ENCODE results near the gene RBMS3.

RBMS3 gene

GRCh38 chr3:29370021-29370420 is 89.2 kb downstream of the RBMS3 start:
- no peak overlapping the region for H3K4me3 ChIP-seq (ENCODE audit: control insufficient read depth in 1 of 7, extremely low read depth in 1 of 7, insufficient read depth in 4 of 7, low read depth in 2 of 7, low read length in 6 of 7)
- H3K4me1 ChIP-seq (ENCODE audit: control extremely low read depth in 1 of 4, control insufficient read depth in 4 of 4, insufficient read depth in 4 of 4, low read length in 3 of 4): no peaks in the 10 kb centered on the region
- no peak overlapping the region for H3K27ac ChIP-seq (ENCODE audit: insufficient read depth in 1 of 2, low read depth in 1 of 2, low read length in 2 of 2, poor library complexity in 1 of 2, severe bottlenecking in 2 of 2)
- ChIA-PET POLR2A (no interaction called here), CTCF (no interaction called here)
- H3K27me3 ChIP-seq (replicated peaks in 2 of 5; ENCODE audit: control insufficient read depth in 4 of 5, insufficient read depth in 5 of 5, low read length in 4 of 5): no peaks in the 10 kb centered on the region
- H3K36me3 ChIP-seq (ENCODE audit: control insufficient read depth in 4 of 4, insufficient read depth in 4 of 4, low read length in 3 of 4): no peaks in the 10 kb centered on the region
- no peak for DNase-seq
- 80% methylated on average over 2 of the region's 4 CpGs for WGBS (ENCODE audit: insufficient coverage)
- no peaks in the 10 kb centered on the region for H3K9me3 ChIP-seq (ENCODE audit: control extremely low read depth in 1 of 5, control insufficient read depth in 4 of 5, insufficient read depth in 2 of 5, low read depth in 1 of 5, low read length in 4 of 5)

GRCh38 chr3:29370476-29371420 is 89.9 kb downstream of the RBMS3 start:
- 50% methylated on average over 2 of the region's 4 CpGs for WGBS (ENCODE audit: insufficient coverage)
- POLR2A ChIA-PET: no interaction called here
- no peak overlapping the region for H3K27ac ChIP-seq (ENCODE audit: insufficient read depth in 1 of 2, low read depth in 1 of 2, low read length in 2 of 2, poor library complexity in 1 of 2, severe bottlenecking in 2 of 2)
- H3K36me3 ChIP-seq (ENCODE audit: control insufficient read depth in 4 of 4, insufficient read depth in 4 of 4, low read length in 3 of 4): no peaks in the 10 kb centered on the region
- no peak overlapping the region for H3K4me3 ChIP-seq (ENCODE audit: control insufficient read depth in 1 of 7, extremely low read depth in 1 of 7, insufficient read depth in 4 of 7, low read depth in 2 of 7, low read length in 6 of 7)
- DNase-seq: no peak
- no peaks in the 10 kb centered on the region for H3K9me3 ChIP-seq (ENCODE audit: control extremely low read depth in 1 of 5, control insufficient read depth in 4 of 5, insufficient read depth in 2 of 5, low read depth in 1 of 5, low read length in 4 of 5)
- CTCF ChIA-PET: no interaction called here
- H3K4me1 ChIP-seq (ENCODE audit: control extremely low read depth in 1 of 4, control insufficient read depth in 4 of 4, insufficient read depth in 4 of 4, low read length in 3 of 4): no peaks in the 10 kb centered on the region
- no peaks in the 10 kb centered on the region for H3K27me3 ChIP-seq (replicated peaks in 2 of 5; ENCODE audit: control insufficient read depth in 4 of 5, insufficient read depth in 5 of 5, low read length in 4 of 5)

GRCh38 chr3:29373131-29373680 is 92.3 kb downstream of the RBMS3 start:
- Histone ChIP-seq H3K4me3 (ENCODE audit: control insufficient read depth in 1 of 7, extremely low read depth in 1 of 7, insufficient read depth in 4 of 7, low read depth in 2 of 7, low read length in 6 of 7) (no peak overlapping the region), H3K27me3 (replicated peaks in 2 of 5; ENCODE audit: control insufficient read depth in 4 of 5, insufficient read depth in 5 of 5, low read length in 4 of 5) (no peaks in the 10 kb centered on the region), H3K36me3 (ENCODE audit: control insufficient read depth in 4 of 4, insufficient read depth in 4 of 4, low read length in 3 of 4) (no peaks in the 10 kb centered on the region), H3K9me3 (ENCODE audit: control extremely low read depth in 1 of 5, control insufficient read depth in 4 of 5, insufficient read depth in 2 of 5, low read depth in 1 of 5, low read length in 4 of 5) (no peaks in the 10 kb centered on the region), H3K27ac (ENCODE audit: insufficient read depth in 1 of 2, low read depth in 1 of 2, low read length in 2 of 2, poor library complexity in 1 of 2, severe bottlenecking in 2 of 2) (no peak overlapping the region), H3K4me1 (ENCODE audit: control extremely low read depth in 1 of 4, control insufficient read depth in 4 of 4, insufficient read depth in 4 of 4, low read length in 3 of 4) (no peaks in the 10 kb centered on the region)
- ChIA-PET CTCF (no interaction called here), POLR2A (no interaction called here)
- DNase-seq: no peak

GRCh38 chr3:29374226-29374625 is 93.4 kb downstream of the RBMS3 start:
- no peaks in the 10 kb centered on the region for H3K9me3 ChIP-seq (ENCODE audit: control extremely low read depth in 1 of 5, control insufficient read depth in 4 of 5, insufficient read depth in 2 of 5, low read depth in 1 of 5, low read length in 4 of 5)
- POLR2A ChIA-PET: no interaction called here
- DNase-seq: no peak
- no peak overlapping the region for H3K27ac ChIP-seq (ENCODE audit: insufficient read depth in 1 of 2, low read depth in 1 of 2, low read length in 2 of 2, poor library complexity in 1 of 2, severe bottlenecking in 2 of 2)
- H3K4me1 ChIP-seq (ENCODE audit: control extremely low read depth in 1 of 4, control insufficient read depth in 4 of 4, insufficient read depth in 4 of 4, low read length in 3 of 4): peaks cover 0 to 4% (median under 1%) of the 10 kb centered on the region in 4 experiments
- CTCF ChIA-PET: no interaction called here
- H3K4me3 ChIP-seq (ENCODE audit: control insufficient read depth in 1 of 7, extremely low read depth in 1 of 7, insufficient read depth in 4 of 7, low read depth in 2 of 7, low read length in 6 of 7): no peak overlapping the region
- no peaks in the 10 kb centered on the region for H3K27me3 ChIP-seq (replicated peaks in 2 of 5; ENCODE audit: control insufficient read depth in 4 of 5, insufficient read depth in 5 of 5, low read length in 4 of 5)
- no peaks in the 10 kb centered on the region for H3K36me3 ChIP-seq (ENCODE audit: control insufficient read depth in 4 of 4, insufficient read depth in 4 of 4, low read length in 3 of 4)

GRCh38 chr3:29379097-29379496 is 98.2 kb downstream of the RBMS3 start:
- ChIA-PET CTCF (interaction anchor here (0.9 to 1.2 kb wide), 2 partner anchors 19 to 317 kb away, joined by 3 read pairs; no protein-coding TSS in a partner anchor), POLR2A (no interaction called here)
- H3K4me3 ChIP-seq (ENCODE audit: control insufficient read depth in 1 of 7, extremely low read depth in 1 of 7, insufficient read depth in 4 of 7, low read depth in 2 of 7, low read length in 6 of 7): no peak overlapping the region
- H3K27me3 ChIP-seq (replicated peaks in 2 of 5; ENCODE audit: control insufficient read depth in 4 of 5, insufficient read depth in 5 of 5, low read length in 4 of 5): no peaks in the 10 kb centered on the region
- no peaks in the 10 kb centered on the region for H3K36me3 ChIP-seq (ENCODE audit: control insufficient read depth in 4 of 4, insufficient read depth in 4 of 4, low read length in 3 of 4)
- no peaks in the 10 kb centered on the region for H3K9me3 ChIP-seq (ENCODE audit: control extremely low read depth in 1 of 5, control insufficient read depth in 4 of 5, insufficient read depth in 2 of 5, low read depth in 1 of 5, low read length in 4 of 5)
- no peak overlapping the region for H3K27ac ChIP-seq (ENCODE audit: insufficient read depth in 1 of 2, low read depth in 1 of 2, low read length in 2 of 2, poor library complexity in 1 of 2, severe bottlenecking in 2 of 2)
- DNase-seq: no peak
- H3K4me1 ChIP-seq (ENCODE audit: control extremely low read depth in 1 of 4, control insufficient read depth in 4 of 4, insufficient read depth in 4 of 4, low read length in 3 of 4): peaks cover 6 to 18% (median 15%) of the 10 kb centered on the region in 4 experiments

- no peak for DNase-seq
- no peaks in the 10 kb centered on the region for H3K36me3 ChIP-seq (ENCODE audit: control insufficient read depth in 4 of 4, insufficient read depth in 4 of 4, low read length in 3 of 4)
- no peaks in the 10 kb centered on the region for H3K9me3 ChIP-seq (ENCODE audit: control extremely low read depth in 1 of 5, control insufficient read depth in 4 of 5, insufficient read depth in 2 of 5, low read depth in 1 of 5, low read length in 4 of 5)
- WGBS (ENCODE audit: insufficient coverage): no CpG with 5 or more reads among the region's 1 CpG
- ChIA-PET POLR2A (no interaction called here), CTCF (no interaction called here)
- no peak overlapping the region for H3K27ac ChIP-seq (ENCODE audit: insufficient read depth in 1 of 2, low read depth in 1 of 2, low read length in 2 of 2, poor library complexity in 1 of 2, severe bottlenecking in 2 of 2)
- no peaks in the 10 kb centered on the region for H3K27me3 ChIP-seq (replicated peaks in 2 of 5; ENCODE audit: control insufficient read depth in 4 of 5, insufficient read depth in 5 of 5, low read length in 4 of 5)
- H3K4me3 ChIP-seq (ENCODE audit: control insufficient read depth in 1 of 7, extremely low read depth in 1 of 7, insufficient read depth in 4 of 7, low read depth in 2 of 7, low read length in 6 of 7): no peak overlapping the region
- H3K4me1 ChIP-seq (ENCODE audit: control extremely low read depth in 1 of 4, control insufficient read depth in 4 of 4, insufficient read depth in 4 of 4, low read length in 3 of 4): peaks cover 6 to 18% (median 15%) of the 10 kb centered on the region in 4 experiments
Measured at GRCh38 chr3:29381595-29381994, 100.7 kb downstream of the RBMS3 start.

GRCh38 chr3:29382409-29382808 is 101.5 kb downstream of the RBMS3 start:
- ChIA-PET POLR2A (no interaction called here), CTCF (no interaction called here)
- no peak overlapping the region for H3K27ac ChIP-seq (ENCODE audit: insufficient read depth in 1 of 2, low read depth in 1 of 2, low read length in 2 of 2, poor library complexity in 1 of 2, severe bottlenecking in 2 of 2)
- no peak overlapping the region for H3K4me3 ChIP-seq (ENCODE audit: control insufficient read depth in 1 of 7, extremely low read depth in 1 of 7, insufficient read depth in 4 of 7, low read depth in 2 of 7, low read length in 6 of 7)
- no peaks in the 10 kb centered on the region for H3K27me3 ChIP-seq (replicated peaks in 2 of 5; ENCODE audit: control insufficient read depth in 4 of 5, insufficient read depth in 5 of 5, low read length in 4 of 5)
- no peak for DNase-seq
- WGBS (ENCODE audit: insufficient coverage): 96% methylated on average over 2 of the region's 6 CpGs
- H3K9me3 ChIP-seq (ENCODE audit: control extremely low read depth in 1 of 5, control insufficient read depth in 4 of 5, insufficient read depth in 2 of 5, low read depth in 1 of 5, low read length in 4 of 5): no peaks in the 10 kb centered on the region
- peaks cover 6 to 18% (median 15%) of the 10 kb centered on the region in 4 experiments for H3K4me1 ChIP-seq (ENCODE audit: control extremely low read depth in 1 of 4, control insufficient read depth in 4 of 4, insufficient read depth in 4 of 4, low read length in 3 of 4)
- H3K36me3 ChIP-seq (ENCODE audit: control insufficient read depth in 4 of 4, insufficient read depth in 4 of 4, low read length in 3 of 4): no peaks in the 10 kb centered on the region
